ENCODE measurements around the gene UGT1A6.

The UGT1A6 gene

DNA sequence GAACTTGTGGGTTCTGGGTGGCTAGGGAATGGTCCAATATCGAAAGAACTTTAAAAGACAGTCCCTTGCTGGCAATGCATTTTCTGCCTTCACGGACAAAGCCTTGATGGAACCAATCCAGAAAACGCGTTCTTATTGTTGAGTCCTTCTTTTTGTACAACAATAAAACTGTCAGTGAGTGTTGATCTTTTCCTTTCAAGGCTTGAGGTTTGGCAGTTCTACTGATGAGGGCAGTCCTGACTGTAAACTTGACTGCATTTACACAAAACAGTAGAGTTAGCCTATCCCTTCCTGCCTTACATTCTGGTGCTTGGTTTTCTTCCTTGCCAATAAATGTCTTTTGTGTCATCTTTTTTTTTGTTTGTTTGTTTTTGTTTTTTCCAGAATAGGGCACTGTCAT lies 13.5 kb upstream of the UGT1A6 start:
- H3K9me3 Mint-ChIP-seq, result peaks cover 3% of the 10 kb centered on the region
- peaks cover 6% of the 10 kb centered on the region for H3K4me1 Mint-ChIP-seq
- no peak overlapping the region for H3K27ac Mint-ChIP-seq
- H3K4me3 Mint-ChIP-seq, result no peak overlapping the region
- TF ChIP-seq, protein P1, sequence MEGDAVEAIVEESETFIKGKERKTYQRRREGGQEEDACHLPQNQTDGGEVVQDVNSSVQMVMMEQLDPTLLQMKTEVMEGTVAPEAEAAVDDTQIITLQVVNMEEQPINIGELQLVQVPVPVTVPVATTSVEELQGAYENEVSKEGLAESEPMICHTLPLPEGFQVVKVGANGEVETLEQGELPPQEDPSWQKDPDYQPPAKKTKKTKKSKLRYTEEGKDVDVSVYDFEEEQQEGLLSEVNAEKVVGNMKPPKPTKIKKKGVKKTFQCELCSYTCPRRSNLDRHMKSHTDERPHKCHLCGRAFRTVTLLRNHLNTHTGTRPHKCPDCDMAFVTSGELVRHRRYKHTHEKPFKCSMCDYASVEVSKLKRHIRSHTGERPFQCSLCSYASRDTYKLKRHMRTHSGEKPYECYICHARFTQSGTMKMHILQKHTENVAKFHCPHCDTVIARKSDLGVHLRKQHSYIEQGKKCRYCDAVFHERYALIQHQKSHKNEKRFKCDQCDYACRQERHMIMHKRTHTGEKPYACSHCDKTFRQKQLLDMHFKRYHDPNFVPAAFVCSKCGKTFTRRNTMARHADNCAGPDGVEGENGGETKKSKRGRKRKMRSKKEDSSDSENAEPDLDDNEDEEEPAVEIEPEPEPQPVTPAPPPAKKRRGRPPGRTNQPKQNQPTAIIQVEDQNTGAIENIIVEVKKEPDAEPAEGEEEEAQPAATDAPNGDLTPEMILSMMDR (IDR thresholded peaks at IDR 0.05; ENCODE audit: unreplicated experiment in 3 of 3), result no peak
- H3K27me3 Mint-ChIP-seq (ENCODE audit: low read depth), result no peaks in the 10 kb centered on the region
- no peaks in the 10 kb centered on the region for H3K36me3 Mint-ChIP-seq (ENCODE audit: low read depth)

DNA sequence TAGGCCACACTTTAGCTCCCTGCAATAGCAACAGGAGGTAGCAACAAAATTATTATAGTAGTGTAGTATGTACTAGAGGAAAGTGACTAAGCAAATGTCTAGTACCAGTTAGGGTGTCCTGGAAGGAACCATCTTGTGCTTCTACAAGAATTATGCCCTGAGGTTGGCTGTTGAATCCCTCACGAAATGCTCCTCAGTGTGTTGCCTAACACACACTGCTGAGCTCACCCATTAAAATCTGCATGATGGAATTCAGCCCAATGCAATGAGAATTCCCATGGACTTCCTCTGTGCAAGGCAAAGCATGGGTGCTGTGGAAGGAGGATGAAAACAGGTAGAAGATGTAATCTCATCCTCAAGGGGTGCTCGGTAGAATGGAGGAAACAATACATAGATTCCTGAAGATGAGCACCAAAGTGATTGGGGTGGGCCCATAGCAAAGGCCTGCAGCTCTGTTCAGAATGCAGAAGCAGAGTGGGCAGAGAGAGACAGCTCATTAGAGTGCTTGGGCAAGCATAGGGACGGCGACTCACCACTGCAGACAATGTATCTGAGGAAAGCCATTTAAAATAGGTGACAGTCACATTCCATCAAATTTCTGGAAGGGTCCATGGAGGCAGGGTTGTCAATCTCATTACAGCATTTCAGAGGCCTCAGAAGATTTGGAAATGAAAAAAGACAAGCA lies 12.2 kb upstream of the UGT1A6 start:
- TF ChIP-seq, protein P1 (IDR thresholded peaks at IDR 0.05; ENCODE audit: unreplicated experiment in 3 of 3), result no peak
- no peak overlapping the region for H3K27ac Mint-ChIP-seq
- peaks cover 3% of the 10 kb centered on the region for H3K9me3 Mint-ChIP-seq
- H3K36me3 Mint-ChIP-seq (ENCODE audit: low read depth), result no peaks in the 10 kb centered on the region
- no peaks in the 10 kb centered on the region for H3K27me3 Mint-ChIP-seq (ENCODE audit: low read depth)
- H3K4me3 Mint-ChIP-seq, result no peak overlapping the region
- no peaks in the 10 kb centered on the region for H3K4me1 Mint-ChIP-seq

DNA sequence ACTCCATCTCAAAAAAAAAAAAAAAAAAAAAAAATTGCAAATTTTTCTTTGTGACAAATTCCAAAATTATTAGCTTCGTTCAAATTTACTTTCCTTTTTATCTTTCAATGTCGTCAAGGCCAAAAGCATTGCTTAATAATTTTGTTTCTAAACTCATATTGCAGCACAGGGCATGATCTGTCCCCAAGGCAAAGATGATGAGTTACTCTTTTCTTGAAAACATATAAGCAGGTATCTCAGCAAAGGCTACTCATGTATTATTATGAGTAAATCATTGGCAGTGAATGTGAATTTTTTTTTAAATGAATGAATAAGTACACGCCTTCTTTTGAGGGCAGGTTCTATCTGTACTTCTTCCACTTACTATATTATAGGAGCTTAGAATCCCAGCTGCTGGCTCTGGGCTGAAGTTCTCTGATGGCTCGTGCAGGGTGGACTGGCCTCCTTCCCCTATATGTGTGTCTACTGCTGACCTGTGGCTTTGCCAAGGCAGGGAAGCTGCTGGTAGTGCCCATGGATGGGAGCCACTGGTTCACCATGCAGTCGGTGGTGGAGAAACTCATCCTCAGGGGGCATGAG lies 11.1 kb upstream of the UGT1A6 start, which contains the start of gene UGT1A7:
Gene UGT1A7 (plus strand): TSS at position 381 of the 579 bp plus-strand sequence. CDS start 37 bp downstream, at position 418.
- Mint-ChIP-seq H3K36me3 (ENCODE audit: low read depth) (no peaks in the 10 kb centered on the region), H3K4me1 (no peaks in the 10 kb centered on the region), H3K9me3 (no peaks in the 10 kb centered on the region), H3K4me3 (no peak within 1 kb of the TSS), H3K27ac (no peak within 1 kb of the TSS), H3K27me3 (ENCODE audit: low read depth) (peaks cover 3% of the 10 kb centered on the region)
- TF ChIP-seq, protein P1 (IDR thresholded peaks at IDR 0.05; ENCODE audit: unreplicated experiment in 3 of 3), result no peak

DNA sequence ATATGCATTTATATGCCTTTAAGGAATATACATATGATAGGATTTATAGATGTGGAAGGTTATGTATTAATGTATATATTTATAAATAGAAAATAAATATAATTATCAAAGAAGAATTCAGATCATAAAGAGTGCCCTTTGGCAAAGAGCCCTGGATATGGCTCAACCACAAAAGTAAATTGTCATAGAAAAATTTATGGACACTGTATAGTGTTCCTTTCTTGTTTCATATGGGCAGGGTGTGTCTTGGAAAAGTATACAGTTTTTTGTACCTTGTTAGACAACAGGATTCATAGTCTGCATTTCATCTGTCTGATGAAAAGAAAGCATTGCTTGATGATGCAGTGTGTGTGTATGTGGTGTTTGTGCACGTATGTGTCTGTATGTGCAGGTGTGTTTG lies 8.1 kb upstream of the UGT1A6 start:
- no peaks in the 10 kb centered on the region for H3K4me1 Mint-ChIP-seq
- H3K4me3 Mint-ChIP-seq, result no peak overlapping the region
- no peaks in the 10 kb centered on the region for H3K9me3 Mint-ChIP-seq
- TF ChIP-seq, protein P1 (IDR thresholded peaks at IDR 0.05; ENCODE audit: unreplicated experiment in 3 of 3), result no peak
- H3K36me3 Mint-ChIP-seq (ENCODE audit: low read depth), result no peaks in the 10 kb centered on the region
- H3K27me3 Mint-ChIP-seq (ENCODE audit: low read depth), result peaks cover 5% of the 10 kb centered on the region
- no peak overlapping the region for H3K27ac Mint-ChIP-seq

DNA sequence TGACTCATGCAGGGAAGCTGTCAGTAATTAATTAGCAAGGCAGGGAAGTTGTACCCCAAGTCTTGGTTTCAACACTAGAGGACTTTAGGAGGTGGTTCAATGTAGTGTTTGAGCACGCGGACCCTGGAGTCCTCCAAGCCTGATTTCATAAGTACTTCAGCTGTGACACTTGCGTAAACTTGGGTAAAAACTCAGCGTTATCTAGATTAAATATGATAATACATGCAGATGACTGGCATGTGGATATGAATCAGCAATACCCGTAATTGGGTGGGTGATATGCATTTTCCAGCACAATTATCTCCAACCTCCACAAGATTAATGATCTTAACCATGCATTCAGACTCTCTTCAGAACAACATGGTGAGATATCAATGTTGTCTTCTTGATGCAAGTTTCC lies 5.8 kb upstream of the UGT1A6 start:
- TF ChIP-seq, protein P1 (IDR thresholded peaks at IDR 0.05; ENCODE audit: unreplicated experiment in 3 of 3), result no peak
- peaks cover 5% of the 10 kb centered on the region for H3K27me3 Mint-ChIP-seq (ENCODE audit: low read depth)
- no peak overlapping the region for H3K4me3 Mint-ChIP-seq

DNA sequence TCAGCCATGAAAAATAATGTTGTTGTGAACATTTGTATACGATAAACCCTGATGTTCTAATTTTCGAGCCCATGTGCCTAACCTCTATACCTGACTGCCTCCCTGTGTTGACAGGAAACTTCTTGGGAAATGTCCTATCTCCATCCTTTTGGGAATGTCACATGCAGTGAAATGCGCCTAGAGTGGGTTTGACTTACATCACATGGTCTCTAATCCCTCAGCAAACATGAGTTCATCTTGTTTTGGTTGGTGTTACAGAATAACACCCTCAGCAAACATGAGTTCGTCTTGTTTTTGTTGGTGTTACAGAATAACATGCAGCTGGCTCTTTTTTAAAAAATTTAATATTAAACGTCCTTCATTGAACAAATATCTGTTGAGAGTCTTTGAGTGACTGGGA lies 4.3 kb upstream of the UGT1A6 start:
- Mint-ChIP-seq H3K36me3 (ENCODE audit: low read depth) (no peaks in the 10 kb centered on the region), H3K4me3 (no peak overlapping the region), H3K4me1 (no peaks in the 10 kb centered on the region), H3K27me3 (ENCODE audit: low read depth) (peaks cover 5% of the 10 kb centered on the region), H3K9me3 (no peaks in the 10 kb centered on the region), H3K27ac (no peak overlapping the region)
- TF ChIP-seq, protein P1 (IDR thresholded peaks at IDR 0.05; ENCODE audit: unreplicated experiment in 3 of 3), result no peak

More for the DNA sequence above, 5.8 kb upstream of the UGT1A6 start:
- Mint-ChIP-seq H3K36me3 (ENCODE audit: low read depth) (no peaks in the 10 kb centered on the region), H3K27ac (no peak overlapping the region), H3K9me3 (no peaks in the 10 kb centered on the region), H3K4me1 (no peaks in the 10 kb centered on the region)
